GM06990 (cell line): ENCODE measurements around the gene UBASH3A.
"Not testable (repeated sequence)": the region's sequence is repeated elsewhere in the genome, so short reads cannot be mapped to it uniquely, and the experiment has no call there.

Experiments used
- DNase-seq: peaks from one replicate; pipeline ENCODE4 v3.0.0-alpha.2; 2011; ENCODE audit not compliant: insufficient read length; ENCODE audit errors: extremely low read depth
- H3K27me3 ChIP-seq: replicated peaks from 2 replicates; pipeline ENCODE4 v1.6.0; 2011; ENCODE audit warnings: low read length; ENCODE audit not compliant: control insufficient read depth, insufficient read depth
- H3K36me3 ChIP-seq: 2 replicates; pipeline ENCODE4 v1.5.1; 2011; ENCODE audit warnings: low read length; ENCODE audit not compliant: control insufficient read depth, insufficient read depth
- H3K4me3 ChIP-seq: replicated peaks from 2 replicates; pipeline ENCODE4 v1.5.1; 2011; ENCODE audit warnings: low read depth, mild to moderate bottlenecking, control low read depth, low read length
- TF ChIP-seq, protein P1 (sequence below): IDR thresholded peaks from 2 replicates; pipeline ENCODE4 v1.5.1; 2011; ENCODE audit warnings: low read length, control low read depth, mild to moderate bottlenecking, inconsistent platforms; ENCODE audit not compliant: insufficient read depth, poor library complexity, severe bottlenecking

UBASH3A gene

DNA sequence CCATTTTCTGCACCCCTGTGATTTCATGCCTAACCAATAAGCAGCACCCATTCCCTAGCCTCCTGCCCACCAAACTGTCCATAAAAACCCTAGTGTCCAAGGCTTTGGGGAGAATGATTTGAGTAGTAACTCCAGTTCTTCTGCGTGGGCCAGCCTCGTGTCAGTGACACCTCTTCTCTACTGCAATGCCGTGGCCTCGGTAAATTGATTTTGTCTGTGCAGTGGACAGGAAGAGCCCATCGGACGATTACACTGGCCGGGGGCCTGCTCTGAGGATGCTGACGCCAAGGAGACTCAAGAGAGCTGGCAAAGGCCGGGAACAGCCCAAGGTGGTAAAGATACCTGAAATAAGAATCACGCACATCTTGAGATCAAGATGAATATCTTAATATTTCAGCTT lies 63.0 kb downstream of the UBASH3A start:
- TF ChIP-seq, protein P1, sequence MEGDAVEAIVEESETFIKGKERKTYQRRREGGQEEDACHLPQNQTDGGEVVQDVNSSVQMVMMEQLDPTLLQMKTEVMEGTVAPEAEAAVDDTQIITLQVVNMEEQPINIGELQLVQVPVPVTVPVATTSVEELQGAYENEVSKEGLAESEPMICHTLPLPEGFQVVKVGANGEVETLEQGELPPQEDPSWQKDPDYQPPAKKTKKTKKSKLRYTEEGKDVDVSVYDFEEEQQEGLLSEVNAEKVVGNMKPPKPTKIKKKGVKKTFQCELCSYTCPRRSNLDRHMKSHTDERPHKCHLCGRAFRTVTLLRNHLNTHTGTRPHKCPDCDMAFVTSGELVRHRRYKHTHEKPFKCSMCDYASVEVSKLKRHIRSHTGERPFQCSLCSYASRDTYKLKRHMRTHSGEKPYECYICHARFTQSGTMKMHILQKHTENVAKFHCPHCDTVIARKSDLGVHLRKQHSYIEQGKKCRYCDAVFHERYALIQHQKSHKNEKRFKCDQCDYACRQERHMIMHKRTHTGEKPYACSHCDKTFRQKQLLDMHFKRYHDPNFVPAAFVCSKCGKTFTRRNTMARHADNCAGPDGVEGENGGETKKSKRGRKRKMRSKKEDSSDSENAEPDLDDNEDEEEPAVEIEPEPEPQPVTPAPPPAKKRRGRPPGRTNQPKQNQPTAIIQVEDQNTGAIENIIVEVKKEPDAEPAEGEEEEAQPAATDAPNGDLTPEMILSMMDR: no peak
- Histone ChIP-seq H3K27me3 (no peaks in the 10 kb centered on the region), H3K4me3 (no peak overlapping the region), H3K36me3 (no peaks in the 10 kb centered on the region)
- DNase-seq: no peak

DNA sequence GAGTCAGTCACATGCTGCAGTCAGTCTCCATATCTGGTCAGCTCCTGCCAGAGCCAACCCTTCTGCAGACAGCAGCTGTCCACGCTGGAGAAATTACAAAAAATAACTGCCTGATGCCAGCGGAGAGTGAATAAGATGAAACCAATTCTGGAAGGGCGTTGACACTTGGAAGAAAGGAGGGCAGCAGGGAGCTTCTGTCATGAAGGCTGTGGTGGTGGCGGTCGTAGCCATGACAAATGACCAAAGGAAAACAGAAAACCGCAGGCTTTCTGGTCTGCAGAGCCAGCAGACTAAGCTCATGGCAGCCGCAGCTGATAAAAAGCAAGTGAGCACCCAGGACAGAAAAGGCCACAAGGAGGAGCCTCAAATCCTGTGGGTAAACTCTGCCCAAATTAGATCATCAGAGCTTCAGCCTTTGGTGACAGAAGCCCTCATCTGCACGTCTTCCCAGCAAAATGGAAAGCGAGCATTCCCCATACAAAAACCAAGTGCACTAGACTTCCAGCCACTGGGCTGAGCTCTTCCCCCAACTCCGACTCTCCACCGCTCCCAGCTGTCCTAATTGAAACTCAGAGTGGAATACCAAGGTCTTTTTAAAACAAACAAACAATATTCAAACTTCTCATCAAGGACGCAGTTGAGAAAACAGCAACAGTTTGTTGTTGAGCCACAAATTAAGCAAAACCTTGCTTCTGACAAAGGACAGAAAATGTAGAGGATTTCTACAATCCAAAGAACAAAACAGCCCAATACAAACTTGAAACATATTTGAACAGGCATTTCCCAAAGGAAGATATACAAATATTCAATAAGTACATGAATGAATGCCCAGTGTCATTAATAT lies 63.7 kb downstream of the UBASH3A start:
- TF ChIP-seq, protein P1: peak; percentile 62
- Histone ChIP-seq H3K36me3 (no peaks in the 10 kb centered on the region), H3K27me3 (no peaks in the 10 kb centered on the region), H3K4me3 (no peak overlapping the region)
- DNase-seq: no peak

DNA sequence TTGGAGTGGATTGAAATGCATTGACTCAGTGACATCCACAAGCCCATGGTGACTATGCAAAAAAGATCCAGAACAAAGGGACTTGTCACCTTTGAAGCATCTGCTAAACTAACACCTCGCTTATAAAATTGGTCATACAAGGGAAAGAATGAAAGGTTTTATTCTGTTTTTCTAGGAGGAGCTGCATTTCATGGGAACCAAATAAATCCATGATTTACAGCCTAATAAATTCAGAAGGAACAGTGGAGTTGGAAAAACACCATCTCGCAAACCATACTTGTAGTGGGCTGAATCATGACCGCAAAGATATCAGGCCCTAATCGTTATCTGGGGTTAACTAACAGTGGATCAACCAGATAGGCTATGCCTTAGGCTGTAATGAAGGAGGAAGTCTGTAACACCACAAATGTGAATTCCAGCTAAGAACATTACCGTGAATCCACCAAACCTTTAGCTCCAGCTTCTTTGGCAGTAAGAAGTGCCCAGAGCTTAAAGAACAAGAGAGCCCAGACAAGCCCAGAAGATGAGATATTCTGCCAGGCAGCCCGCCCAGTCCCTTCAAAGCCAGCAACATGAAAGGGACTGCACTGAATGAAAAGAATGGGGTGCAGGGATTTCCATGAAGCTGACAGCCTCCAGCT lies 64.9 kb downstream of the UBASH3A start:
- H3K36me3 ChIP-seq: no peaks in the 10 kb centered on the region
- TF ChIP-seq, protein P1: no peak
- no peak for DNase-seq
- no peak overlapping the region for H3K4me3 ChIP-seq
- no peaks in the 10 kb centered on the region for H3K27me3 ChIP-seq

DNA sequence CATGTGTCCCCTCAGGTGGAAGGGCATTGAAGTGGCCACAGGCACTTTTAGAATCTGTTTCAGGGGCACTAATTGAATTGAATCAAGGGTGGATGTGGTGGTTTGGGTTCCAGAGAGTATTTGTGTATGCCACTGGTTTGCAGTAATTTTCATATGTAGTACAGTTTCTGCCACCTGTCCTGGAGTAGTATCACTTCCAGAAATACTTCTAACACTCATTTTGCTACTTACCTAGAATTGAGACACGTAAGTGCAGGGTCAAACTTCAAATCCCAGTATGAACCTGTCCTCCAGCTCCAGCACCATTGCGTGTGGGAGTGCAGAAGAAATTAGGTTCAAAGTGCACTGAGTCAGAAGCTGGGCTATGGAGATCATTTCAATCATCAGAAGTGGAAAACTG lies 65.6 kb downstream of the UBASH3A start:
- no peaks in the 10 kb centered on the region for H3K27me3 ChIP-seq
- no peaks in the 10 kb centered on the region for H3K36me3 ChIP-seq
- TF ChIP-seq, protein P1: no peak
- no peak for DNase-seq
- no peak overlapping the region for H3K4me3 ChIP-seq

DNA sequence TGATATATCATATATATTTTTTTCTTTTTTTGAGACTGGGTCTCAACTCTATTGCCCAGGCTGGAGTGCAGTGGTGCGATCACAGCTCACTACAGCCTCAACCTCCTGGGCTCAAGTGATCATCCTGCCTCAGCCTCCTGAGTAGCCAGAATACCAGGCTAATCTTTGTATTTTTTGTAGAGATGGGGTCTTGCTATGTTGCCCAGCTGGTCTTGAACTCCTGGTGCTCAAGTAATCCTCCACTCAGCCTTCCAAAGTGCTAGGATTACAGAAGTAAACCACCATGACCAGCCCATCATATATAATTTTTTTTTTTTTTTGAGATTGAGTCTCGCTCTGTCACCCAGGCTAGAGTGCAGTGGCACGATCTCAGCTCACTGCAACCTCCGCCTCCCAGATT lies 66.0 kb downstream of the UBASH3A start:
- not testable (repeated sequence) for DNase-seq, H3K36me3 ChIP-seq, H3K4me3 ChIP-seq, H3K27me3 ChIP-seq

DNA sequence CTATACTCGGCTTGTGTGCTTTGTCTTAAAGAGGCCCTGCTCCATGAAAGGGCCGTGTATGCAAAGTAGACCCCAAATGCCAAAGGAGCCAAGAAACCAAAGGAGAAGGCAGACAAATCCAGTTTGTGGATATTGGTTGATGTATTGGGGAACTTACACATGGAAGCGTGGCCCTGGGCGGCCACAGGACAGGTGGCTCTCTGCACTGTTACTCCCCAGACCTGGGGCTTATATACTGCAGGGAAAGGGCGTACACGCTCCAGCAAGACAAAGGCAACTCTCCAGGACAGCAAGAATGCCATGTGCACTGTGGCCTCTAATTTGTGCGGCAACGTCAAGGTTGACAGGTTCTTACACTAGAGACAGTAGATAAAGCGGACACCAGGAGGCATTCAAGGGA lies 67.5 kb downstream of the UBASH3A start:
- TF ChIP-seq, protein P1: no peak

More for the DNA sequence above, 67.5 kb downstream of the UBASH3A start:
- Histone ChIP-seq H3K27me3 (no peaks in the 10 kb centered on the region), H3K36me3 (no peaks in the 10 kb centered on the region), H3K4me3 (no peak overlapping the region)
- no peak for DNase-seq
